Fibroblast of skin of right quadriceps (primary cell): Measurements from ENCODE around the gene LDLR.
A peak's percentile ranks its signal among the peaks of the same experiment; 100 is the strongest.

Experiments used
- DNase-seq: peaks from one replicate; pipeline ENCODE4 v3.0.0-alpha.2; 2013

The LDLR gene

DNA sequence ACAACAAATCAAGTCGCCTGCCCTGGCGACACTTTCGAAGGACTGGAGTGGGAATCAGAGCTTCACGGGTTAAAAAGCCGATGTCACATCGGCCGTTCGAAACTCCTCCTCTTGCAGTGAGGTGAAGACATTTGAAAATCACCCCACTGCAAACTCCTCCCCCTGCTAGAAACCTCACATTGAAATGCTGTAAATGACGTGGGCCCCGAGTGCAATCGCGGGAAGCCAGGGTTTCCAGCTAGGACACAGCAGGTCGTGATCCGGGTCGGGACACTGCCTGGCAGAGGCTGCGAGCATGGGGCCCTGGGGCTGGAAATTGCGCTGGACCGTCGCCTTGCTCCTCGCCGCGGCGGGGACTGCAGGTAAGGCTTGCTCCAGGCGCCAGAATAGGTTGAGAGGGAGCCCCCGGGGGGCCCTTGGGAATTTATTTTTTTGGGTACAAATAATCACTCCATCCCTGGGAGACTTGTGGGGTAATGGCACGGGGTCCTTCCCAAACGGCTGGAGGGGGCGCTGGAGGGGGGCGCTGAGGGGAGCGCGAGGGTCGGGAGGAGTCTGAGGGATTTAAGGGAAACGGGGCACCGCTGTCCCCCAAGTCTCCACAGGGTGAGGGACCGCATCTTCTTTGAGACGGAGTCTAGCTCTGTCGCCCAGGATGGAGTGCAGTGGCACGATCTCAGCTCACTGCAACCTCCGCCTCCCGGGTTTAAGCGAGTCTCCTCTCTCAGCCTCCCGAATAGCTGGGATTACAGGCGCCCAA is at the start of gene LDLR:
Gene LDLR, plus strand, starts transcription at position 210 of the 760 bp plus-strand sequence. Its CDS starts 86 bp downstream, at position 296.
- peak; percentile 94 for DNase-seq

DNA sequence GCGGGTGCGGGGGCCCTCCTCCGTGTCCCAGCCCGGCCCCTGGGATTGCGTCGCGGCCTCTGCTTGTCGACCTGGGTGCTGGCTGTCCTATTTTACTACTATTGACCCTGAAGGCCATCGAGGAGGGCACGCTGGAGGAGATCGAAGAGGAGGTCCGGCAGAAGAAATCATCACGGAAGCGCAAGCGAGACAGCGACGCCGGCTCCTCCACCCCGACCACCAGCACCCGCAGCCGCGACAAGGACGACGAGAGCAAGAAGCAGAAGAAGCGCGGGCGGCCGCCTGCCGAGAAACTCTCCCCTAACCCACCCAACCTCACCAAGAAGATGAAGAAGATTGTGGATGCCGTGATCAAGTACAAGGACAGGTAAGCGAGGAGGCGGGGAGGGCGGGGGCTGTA is 48.1 kb upstream of the LDLR start:
- DNase-seq, result no peak

DNA sequence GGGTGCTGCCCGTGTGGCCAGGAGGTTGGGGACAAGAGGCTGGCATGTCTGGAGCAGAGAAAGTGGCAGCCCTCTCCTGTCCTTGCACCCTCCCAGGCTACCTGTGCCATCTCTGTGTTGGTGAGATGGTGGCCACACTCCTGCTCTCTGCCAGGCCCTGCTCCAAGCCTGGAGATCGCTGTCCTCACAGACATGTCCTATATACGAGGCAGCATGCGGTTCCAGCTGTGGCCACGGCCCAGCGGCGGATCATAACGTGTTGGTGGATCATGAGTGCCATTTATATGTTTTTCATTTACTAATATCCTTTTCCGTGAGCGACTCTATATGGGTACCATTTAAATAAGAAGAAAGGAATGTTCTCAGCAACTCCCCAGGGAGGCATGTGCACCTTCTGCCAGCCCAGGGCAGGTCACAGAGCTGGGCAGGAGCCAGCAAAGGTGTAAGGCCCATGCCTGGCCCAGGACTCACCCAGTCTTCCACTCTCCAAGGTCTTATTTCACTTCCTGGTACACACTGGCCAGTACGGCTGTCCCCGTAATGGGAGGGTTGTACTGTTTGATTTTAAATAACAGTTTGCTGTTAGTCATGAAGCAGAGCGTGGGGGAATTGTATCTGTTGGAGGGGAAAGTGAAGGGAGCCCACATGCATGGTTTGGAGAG is 47.2 kb upstream of the LDLR start:
- DNase-seq, result no peak

DNA sequence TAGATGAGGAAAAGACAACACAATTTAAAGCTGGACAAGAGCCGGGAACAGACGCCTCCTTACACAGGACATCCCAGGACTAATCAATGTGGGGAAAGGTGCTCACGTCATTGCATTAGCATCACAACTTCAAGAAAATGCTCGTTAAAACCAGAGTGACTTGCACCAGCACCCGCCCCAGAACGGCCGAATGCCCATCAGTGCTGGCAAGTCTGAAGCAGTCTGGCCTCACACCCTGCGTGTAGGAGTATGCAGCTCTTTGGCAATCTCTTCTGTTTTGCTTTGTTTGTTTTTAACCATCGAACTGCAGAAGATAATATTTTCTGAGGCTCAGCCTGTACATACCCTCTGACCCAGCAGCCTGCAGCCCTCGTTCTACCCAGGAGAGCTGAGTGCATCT is 44.8 kb upstream of the LDLR start:
- DNase-seq, result no peak

DNA sequence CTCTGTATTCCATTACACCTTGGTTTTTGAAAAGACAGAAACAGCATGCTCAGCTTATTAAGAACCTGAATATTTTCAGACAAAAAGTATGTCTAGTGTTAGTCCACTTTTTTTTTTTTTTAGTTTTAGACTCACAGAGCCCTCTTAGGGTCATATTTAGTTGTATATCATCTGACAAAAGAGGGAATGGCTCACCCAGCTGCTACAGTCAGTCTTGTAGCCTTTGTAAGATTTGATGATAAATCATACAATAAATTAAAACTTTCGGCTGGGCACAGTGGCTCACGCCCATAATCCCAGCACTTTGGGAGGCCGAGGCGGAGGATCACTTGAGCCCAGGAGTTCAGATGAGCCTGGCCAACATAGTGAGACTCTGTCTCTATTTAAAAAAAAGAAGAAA is 43.7 kb upstream of the LDLR start:
- no peak for DNase-seq

DNA sequence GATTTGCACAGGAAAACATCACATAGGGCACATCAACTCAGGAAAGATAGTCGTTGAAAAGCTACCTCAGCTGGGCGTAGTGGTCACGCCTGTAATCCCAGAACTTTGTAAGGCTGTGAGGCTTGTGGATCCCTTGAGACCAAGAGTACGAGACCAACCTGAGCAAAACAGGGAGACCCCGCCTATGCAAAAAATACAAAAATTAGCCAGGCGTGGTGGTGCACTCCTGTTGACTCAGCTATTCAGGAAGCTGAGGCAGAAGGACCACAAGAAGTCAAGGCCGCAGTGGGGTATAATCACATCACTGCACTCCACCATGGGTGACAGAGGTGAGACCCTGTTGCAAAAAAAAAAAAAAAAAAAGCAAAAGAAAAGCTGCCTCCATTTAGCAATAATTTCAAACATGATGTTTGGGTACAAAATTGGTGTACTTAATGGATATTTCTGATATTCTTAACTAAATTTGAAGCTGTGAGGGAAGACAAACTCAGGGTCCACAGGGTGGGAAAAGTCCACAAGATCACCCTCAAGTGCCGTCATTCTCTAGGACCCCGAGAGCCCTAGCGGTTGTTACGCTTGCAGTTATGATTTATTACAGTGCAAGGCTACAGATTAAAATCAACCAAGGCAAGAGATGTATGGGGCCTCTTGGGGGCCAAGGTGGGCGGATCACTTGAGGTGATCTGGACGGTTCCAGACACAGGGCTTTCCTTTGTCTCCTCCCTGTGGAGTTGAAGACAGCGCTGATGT is 42.5 kb upstream of the LDLR start:
- no peak for DNase-seq

DNA sequence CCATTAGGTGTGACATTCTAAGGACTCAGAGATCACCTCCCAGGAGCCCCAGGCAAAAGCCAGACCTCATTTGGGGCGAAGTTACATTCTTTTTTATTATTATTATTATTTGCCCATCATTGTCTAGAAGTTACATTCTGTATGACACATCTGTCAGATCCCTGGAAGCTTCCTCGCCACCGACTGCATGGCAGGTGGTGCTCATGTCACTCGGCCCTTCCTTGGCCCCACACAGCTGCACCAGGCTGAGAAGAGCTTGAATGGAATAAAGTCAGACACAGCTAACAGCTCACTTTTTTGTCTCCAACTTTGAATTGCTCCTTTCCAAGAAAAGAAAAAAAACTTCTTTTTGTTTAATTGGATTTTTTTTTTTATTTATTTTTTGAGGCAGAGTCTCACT is 41.4 kb upstream of the LDLR start:
- DNase-seq, result no peak

DNA sequence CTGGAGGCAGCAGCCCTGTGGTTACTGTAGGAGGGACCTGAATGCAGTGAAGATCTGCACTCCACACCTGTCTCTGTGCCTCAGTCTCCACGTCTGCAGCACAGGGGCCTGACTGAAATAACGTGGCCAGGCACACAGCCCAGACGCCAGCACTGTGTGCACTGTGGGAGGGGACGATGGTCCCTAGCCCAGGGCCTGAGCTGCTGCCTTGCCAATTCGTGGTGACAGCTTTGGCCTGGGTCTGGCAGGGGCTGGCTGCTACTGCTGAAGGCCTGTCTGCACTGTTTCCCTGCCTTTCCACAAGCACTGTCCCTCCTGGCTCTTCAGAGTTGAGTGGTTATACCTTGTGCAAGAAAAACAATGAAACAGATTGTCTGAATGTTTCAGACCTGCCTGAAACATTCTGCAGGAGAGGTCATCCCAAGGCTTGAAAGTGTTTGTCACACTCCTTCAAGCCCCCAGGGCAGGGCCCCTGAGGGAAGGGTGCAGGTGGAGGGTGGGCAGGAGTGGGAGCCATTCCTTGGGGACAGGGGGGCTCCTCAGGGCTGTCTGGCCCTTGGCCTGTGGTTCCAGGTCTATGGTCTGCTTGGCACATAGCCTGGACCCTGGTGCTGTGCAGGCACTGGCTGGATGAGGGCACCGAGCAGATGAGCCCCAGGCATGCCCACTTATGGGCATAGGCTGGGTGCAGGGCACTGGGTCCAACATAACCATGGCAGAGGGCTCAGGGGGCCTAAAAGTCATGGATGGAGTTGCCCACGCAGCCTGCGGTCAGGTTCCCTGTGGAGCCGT is 38.7 kb upstream of the LDLR start:
- no peak for DNase-seq

DNA sequence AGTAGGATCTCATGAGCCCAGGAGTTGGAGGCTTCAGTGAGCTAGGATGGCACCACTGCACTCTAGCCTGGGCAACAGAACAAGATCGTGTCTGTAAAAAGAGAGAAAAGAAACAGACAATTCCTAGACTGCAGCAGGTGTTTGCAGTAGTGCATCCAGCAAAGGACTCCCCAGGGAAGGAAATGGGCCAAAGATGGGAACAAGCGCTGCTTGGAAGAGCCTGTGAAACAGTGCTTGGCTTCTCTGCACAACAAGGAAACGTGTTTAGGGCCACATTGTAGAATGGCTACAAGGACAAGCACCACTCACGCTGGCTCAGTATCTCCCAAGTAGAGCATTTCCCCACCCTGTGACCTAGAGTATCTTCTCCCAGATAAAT is 35.5 kb upstream of the LDLR start:
- DNase-seq, result no peak

DNA sequence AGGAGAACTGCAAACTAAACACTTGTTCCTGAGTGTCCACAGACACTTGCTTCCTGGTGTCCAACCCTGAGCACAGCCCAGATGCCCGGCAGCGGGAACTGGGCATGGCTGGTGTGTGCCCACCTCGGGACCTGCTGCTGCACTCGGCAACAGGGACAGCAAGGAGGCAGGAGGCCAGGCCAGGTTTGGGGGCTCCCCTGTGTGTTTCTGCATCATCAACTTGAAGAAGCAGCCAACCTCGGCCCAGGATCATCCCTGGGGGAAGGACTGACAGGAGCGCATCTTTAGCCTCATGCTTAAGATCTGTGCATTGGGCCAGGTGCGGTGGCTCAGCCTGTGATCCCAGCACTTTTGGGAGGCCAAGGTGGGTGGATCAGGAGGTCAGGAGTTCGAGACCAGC is 35.1 kb upstream of the LDLR start:
- DNase-seq, result no peak

DNA sequence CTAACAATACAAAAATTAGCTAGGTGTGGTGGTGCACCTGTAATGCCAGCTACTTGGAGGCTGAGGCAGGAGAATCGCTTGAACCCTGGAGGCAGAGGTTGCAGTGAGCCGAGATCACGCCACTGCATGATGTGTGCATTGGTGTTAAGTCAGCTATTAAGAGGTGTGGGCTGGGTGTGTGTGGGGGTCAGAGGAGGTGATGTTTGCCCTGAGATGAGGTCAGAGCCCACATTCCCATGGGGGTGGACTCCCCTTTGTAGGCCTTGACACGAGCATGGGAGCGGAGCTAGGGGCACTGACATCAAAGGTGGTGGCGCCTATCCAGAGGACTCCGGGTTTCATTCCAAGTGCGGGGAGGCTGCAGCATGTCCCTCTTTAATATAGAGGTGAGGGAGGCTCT is 34.6 kb upstream of the LDLR start:
- DNase-seq, result no peak

DNA sequence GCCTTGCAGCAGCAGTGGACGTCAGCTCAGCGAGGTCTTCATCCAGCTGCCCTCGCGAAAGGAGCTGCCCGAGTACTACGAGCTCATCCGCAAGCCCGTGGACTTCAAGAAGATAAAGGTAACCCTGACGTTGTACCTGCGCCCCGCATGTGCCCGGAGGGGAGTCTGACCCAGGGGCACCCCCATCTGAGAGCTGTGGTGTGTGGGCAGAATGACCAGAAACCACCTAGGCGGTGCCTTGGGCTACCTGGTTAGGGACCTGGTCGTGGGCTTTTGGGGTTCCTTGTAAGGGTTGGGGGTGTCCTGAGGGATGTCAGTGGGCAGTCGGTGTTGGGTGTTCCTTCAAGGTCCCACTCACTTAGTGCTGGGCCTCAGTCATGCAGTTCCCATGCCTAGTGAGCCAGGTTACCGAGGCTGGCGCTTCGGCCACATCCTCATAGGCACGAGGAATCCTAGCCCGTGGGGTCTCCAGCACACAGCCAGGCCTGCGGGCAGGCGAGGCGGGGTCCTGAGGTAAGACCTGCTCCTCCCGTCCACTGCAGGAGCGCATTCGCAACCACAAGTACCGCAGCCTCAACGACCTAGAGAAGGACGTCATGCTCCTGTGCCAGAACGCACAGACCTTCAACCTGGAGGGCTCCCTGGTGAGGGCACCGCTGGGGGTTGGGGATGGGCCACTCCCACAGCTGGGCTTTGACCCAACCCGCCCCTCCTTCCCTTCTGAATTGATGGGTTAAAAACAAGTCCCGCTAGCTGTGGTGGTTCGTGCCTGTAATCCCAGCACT is 30.8 kb upstream of the LDLR start:
- no peak for DNase-seq

DNA sequence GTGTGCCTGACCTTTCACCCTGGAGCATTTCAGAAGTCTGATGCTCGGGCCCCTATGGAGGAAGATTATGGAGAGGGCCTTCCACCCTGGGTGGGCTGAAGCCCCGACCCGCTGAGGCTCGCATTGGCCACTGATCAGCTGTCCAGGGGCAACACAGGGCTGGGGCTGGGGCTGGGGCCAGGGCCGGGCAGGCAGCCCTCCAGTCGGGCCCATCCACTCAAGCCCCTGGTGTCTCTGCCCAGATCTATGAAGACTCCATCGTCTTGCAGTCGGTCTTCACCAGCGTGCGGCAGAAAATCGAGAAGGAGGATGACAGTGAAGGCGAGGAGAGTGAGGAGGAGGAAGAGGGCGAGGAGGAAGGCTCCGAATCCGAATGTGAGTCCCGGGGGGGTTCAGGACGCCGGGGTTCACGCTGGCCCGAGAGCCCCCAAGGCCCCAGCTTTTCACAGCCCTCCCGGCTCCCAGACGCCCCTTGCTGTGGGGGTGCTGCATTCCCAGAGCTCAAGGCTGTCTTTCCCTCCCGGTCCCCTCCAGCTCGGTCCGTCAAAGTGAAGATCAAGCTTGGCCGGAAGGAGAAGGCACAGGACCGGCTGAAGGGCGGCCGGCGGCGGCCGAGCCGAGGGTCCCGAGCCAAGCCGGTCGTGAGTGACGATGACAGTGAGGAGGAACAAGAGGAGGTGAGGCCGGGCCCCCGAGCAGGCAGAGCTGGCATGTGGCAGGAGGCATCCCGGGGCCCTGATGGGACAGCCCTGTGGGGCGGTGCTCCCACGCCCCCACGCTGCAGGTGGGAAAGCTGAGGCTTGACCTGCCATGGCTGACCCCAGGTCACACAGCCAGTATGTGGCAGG is 29.5 kb upstream of the LDLR start:
- DNase-seq, result no peak

DNA sequence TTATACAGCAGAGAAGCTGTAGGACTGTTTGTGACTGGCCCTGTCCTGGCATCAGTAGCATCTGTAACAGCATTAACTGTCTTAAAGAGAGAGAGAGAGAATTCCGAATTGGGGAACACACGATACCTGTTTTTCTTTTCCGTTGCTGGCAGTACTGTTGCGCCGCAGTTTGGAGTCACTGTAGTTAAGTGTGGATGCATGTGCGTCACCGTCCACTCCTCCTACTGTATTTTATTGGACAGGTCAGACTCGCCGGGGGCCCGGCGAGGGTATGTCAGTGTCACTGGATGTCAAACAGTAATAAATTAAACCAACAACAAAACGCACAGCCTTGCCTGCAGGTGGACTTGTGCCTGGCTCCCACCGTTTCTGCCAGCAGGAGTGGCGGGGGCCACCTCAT is 27.3 kb upstream of the LDLR start:
- DNase-seq, result no peak

DNA sequence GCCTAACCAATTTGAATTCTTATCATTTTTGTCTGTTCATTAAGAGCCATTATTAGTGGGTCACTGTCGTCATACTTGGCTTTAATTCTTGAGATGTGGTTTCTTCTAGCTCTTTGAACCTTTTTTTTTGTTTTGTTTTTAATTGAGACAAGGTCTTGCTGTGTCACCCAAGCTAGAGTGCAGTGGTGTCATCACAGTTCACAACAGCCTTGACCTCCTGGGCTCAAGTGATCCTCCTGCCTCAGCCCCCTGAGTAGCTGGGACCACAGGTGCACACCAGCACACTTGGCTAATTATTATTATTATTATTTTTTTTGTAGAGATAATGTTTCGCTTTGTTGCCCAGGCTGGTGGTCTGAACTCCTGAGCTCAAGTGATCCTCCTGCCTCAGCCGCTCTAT is 25.8 kb upstream of the LDLR start:
- no peak for DNase-seq

DNA sequence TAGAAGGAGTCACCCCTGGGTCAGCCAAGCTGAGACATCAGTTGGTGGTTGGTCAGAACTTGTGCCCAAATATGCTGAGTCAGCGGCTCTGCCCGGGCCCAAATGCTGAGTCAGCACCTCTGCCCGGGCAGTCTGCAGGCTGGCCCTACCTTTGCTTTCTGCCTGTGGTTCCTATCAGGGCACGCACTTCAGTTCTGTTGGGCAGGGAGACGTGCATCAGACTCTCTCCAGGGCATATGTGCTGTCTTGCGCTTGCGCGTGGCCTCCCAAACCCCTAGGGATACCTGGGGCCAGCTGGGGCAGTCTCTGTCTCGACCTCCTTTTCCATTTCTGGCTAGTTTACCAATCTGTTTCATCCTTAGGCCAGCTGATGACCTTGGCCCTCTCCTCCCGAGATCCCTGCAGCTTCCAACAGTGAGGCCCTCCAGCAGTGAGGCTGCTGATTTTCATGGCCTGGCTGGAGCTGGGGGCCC is 24.4 kb upstream of the LDLR start:
- no peak for DNase-seq

DNA sequence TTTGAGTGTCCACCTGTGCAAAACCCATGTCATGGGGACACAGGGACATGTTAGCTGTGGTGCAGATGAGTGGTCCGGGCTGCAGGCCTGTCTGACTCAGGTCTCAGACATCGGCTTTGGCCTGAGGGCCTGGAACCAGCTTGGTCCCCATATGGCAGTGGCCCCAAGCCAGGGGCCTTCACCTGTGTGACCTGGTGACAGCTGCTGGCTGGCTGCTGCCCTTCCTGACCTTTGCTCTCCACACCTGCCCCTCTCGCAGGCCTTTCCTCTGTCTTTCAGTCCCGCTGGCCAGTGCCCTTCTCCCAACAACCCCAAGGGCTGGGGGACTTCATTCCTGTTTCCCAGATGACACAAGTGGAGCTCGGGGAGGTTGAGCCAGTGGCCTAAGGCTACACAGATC is 22.9 kb upstream of the LDLR start:
- no peak for DNase-seq

DNA sequence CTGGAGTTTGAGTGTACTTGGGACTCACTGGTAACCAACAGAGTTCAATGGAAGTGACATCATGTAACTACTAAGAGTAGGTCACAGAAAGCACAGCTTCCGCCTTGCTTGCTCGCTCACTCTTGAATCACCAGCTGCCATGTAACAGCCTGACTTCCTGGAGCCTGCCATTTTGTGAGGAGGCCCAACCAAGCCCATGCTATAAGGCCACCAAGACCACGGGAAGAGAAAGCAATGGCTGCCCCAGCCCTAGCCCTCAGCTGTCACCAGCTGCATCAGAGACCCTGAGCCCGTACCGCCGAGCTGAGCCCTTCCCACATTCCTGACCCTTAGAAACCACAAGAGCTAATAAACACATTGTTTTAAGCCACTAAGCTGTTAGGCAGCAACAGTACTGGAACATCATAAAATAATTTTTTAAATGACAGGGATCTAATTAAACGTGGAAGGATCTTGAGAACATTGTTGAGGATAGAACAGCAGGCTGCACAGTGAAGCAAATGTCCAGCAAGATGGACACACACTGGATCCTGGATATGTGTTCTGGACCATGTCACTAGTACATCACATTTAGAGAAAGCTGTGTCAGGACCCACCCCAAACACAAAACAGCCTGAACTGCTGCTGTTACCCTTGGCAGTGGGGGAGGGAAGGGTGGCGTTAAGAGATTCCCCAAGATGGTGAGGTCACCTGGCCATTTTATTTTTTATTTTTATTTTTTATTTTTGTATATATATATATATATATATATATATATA is 21.7 kb upstream of the LDLR start:
- no peak for DNase-seq

DNA sequence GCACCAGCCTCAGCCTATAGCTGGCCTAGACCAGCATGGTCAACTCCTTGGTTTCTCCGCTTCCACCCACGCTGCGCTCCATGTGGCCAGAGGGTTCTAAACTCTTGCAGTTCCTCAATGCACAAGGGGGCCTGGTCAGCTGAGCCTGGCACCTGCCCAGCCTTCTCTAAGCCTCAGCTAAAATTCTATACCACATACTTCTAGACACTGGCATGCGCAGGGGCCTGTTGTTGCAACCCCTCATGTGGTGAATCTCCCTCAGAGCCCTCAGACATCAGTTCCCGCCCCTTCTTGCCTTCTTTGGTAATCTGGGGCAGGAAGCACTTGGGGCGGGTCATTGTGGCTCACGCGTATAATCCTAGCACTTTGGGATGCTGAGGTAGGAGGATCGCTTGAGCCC is 19.7 kb upstream of the LDLR start:
- DNase-seq, result no peak

DNA sequence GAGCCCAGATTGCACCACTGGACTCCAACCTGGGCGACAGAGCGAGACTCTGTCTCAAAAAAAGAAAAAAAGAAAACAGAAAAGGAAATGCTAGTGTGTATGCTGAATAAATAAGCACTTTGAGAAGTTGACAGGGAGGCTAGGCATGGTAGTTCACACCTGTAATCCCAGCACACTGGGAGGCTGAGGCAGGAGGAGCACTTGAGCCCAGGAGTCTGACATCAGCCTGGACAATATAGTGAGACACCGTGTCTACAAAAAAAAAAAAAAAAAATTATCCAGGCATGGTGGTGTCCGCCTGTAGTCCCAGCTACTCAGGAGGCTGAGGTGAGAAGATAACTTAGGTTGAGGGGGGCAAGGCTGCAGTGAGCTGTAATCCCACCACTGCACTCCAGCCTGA is 19.1 kb upstream of the LDLR start:
- no peak for DNase-seq

DNA sequence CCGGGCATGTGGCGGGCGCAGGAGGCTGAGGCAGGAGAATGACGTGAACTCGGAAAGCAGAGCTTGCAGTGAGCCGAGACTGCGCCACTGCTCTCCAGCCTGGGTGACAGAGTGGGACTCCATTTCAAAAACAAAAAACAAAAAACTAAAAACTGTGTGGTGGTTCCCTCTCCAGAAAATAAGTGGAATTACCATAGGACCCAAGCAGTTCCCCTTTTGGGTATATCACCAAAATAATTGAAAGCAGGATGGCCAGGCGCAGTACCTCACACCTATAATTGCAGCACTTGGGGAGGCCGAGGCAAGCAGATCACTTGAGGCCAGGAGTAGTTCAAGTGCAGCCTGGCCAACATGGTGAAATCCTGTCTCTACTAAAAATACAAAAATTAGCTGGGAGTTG is 15.7 kb upstream of the LDLR start:
- no peak for DNase-seq
